ENCODE data around the gene C1orf116.

GRCh38 chr1:206971029-206971655, 61.4 kb downstream of the C1orf116 start:
- TF ChIP-seq POLR2A (IDR thresholded peaks at IDR 0.05; ENCODE audit: extremely low read depth, insufficient read length) (no peak), CTCF (IDR thresholded peaks at IDR 0.05; ENCODE audit: low read depth, low read length) (no peak), MYC (IDR thresholded peaks at IDR 0.05; ENCODE audit: low read depth, low read length) (no peak)
- TF ChIP-seq, protein P1, sequence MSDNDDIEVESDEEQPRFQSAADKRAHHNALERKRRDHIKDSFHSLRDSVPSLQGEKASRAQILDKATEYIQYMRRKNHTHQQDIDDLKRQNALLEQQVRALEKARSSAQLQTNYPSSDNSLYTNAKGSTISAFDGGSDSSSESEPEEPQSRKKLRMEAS (IDR thresholded peaks at IDR 0.05; ENCODE audit: low read depth, low read length) = no peak

Data from NB4 (cell line).